ENCODE measurements around the gene PLIN1. TPM values are rescaled to one million over a fixed set of nuclear protein-coding genes. Genes with fewer than 3 reads are reported as not detected.

PLIN1 gene
- total RNA-seq, 1 donor from 2014 or later = 1.6 TPM

DNA sequence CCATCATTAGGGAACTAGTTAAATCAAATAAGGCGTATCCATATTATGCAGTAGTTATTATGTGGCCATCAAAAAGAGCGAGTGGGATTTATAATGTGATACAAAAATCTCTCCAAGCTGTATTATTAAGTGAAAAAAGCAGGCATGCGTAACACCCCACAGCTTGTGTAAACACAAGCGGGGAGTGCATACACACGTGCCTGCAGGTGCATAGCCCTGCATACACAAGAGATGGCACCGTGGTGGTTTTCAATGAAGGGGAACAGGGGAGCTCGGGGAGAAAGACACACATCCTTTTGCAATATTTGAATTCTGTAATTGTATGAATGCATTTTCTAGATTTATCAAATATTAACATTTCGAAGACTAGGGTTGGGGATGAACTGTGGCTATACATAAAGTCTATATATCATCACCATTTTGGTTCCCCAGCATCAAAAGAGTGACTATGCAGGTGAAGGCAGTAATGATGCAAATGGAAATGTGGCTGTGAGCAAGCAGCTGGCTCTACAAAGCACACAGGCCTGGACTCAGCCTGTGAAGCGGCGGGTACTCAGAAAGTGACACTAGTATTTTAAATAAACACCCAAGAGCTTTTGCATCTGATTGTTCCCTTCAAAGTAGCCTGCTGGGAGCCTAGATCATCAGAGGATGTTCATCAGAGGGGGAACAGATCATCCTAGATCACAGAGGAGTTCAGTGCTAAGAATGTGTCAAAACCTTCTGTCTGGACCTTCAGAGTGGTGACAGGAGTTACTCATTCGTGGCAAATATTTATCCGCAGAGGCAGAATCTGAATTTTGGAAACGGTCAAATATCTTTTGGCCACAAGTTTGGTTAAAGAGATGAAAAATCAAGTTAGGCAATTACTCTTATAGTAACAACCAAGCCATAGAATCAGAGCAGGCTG is 14.5 kb downstream of the PLIN1 start:
- Histone ChIP-seq H3K27ac (replicated peaks) (peak overlapping the region; percentile 87), H3K4me3 (peak overlapping the region; percentile 64), H3K9me3 (replicated peaks) (no peaks in the 10 kb centered on the region), H3K27me3 (ENCODE audit: low read depth) (no peaks in the 10 kb centered on the region), H3K36me3 (no peaks in the 10 kb centered on the region), H3K4me1 (peaks cover 32% of the 10 kb centered on the region)
- intact Hi-C loops (cut with micrococcal nuclease) = no loop called here
- TF ChIP-seq, protein P1, sequence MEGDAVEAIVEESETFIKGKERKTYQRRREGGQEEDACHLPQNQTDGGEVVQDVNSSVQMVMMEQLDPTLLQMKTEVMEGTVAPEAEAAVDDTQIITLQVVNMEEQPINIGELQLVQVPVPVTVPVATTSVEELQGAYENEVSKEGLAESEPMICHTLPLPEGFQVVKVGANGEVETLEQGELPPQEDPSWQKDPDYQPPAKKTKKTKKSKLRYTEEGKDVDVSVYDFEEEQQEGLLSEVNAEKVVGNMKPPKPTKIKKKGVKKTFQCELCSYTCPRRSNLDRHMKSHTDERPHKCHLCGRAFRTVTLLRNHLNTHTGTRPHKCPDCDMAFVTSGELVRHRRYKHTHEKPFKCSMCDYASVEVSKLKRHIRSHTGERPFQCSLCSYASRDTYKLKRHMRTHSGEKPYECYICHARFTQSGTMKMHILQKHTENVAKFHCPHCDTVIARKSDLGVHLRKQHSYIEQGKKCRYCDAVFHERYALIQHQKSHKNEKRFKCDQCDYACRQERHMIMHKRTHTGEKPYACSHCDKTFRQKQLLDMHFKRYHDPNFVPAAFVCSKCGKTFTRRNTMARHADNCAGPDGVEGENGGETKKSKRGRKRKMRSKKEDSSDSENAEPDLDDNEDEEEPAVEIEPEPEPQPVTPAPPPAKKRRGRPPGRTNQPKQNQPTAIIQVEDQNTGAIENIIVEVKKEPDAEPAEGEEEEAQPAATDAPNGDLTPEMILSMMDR (IDR thresholded peaks at IDR 0.05; ENCODE audit: borderline replicate concordance) = no peak
- no peak for DNase-seq

GRCh38 chr15:89662893-89663626 is 16.1 kb downstream of the PLIN1 start:
- Histone ChIP-seq H3K9me3 (replicated peaks) (no peaks in the 10 kb centered on the region), H3K4me3 (no peak overlapping the region), H3K27me3 (ENCODE audit: low read depth) (no peaks in the 10 kb centered on the region), H3K36me3 (no peaks in the 10 kb centered on the region), H3K4me1 (peaks cover 32% of the 10 kb centered on the region), H3K27ac (replicated peaks) (peak overlapping the region; percentile 78)
- peak; percentile 74 for DNase-seq
- intact Hi-C loops (cut with micrococcal nuclease) = no loop called here
- TF ChIP-seq, protein P1 (IDR thresholded peaks at IDR 0.05; ENCODE audit: borderline replicate concordance) = peak; percentile 9

- H3K36me3 ChIP-seq = no peaks in the 10 kb centered on the region
- H3K4me1 ChIP-seq = peaks cover 33% of the 10 kb centered on the region
- H3K27me3 ChIP-seq (ENCODE audit: low read depth) = peaks cover 2% of the 10 kb centered on the region
- TF ChIP-seq, protein P1 (IDR thresholded peaks at IDR 0.05; ENCODE audit: borderline replicate concordance) = no peak
- H3K9me3 ChIP-seq (replicated peaks) = no peaks in the 10 kb centered on the region
- H3K27ac ChIP-seq (replicated peaks) = no peak overlapping the region
- H3K4me3 ChIP-seq = no peak overlapping the region
- intact Hi-C loops (cut with micrococcal nuclease) = no loop called here
- no peak for DNase-seq
Measured at GRCh38 chr15:89660556-89660955, 18.6 kb downstream of the PLIN1 start.

GRCh38 chr15:89659295-89659694 is 19.9 kb downstream of the PLIN1 start:
- H3K4me3 ChIP-seq = no peak overlapping the region
- peaks cover 14% of the 10 kb centered on the region for H3K27me3 ChIP-seq (ENCODE audit: low read depth)
- H3K9me3 ChIP-seq (replicated peaks) = no peaks in the 10 kb centered on the region
- TF ChIP-seq, protein P1 (IDR thresholded peaks at IDR 0.05; ENCODE audit: borderline replicate concordance) = no peak
- no peak for DNase-seq
- peaks cover 34% of the 10 kb centered on the region for H3K4me1 ChIP-seq
- H3K36me3 ChIP-seq = no peaks in the 10 kb centered on the region
- H3K27ac ChIP-seq (replicated peaks) = no peak overlapping the region
- intact Hi-C loops (cut with micrococcal nuclease) = no loop called here

DNA sequence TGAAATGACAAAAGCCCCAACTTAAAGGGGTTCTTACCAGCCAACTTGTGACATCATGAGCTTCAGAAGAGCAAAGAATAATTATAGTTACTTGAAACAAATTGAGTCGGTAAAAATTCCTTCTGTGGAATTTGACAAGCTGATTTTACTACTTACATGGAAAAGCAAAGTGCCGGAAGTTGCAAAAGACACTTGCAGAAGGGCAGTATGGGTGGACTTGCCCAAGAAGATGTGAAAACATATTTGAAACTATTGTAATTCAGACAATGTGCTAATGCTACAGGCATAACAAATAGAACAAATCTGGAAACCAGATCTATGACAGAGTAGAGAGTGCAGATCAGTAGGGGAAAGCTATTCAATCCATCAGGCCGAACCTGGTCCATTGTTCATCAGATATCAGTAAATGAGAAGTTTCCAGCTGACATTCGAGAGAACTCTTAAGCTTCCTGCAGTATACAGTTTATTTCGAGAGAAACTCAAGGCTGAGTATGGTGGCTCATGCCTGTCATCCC is 21.4 kb downstream of the PLIN1 start:
- peaks cover 29% of the 10 kb centered on the region for H3K4me1 ChIP-seq
- no peak overlapping the region for H3K27ac ChIP-seq (replicated peaks)
- no peaks in the 10 kb centered on the region for H3K36me3 ChIP-seq
- no peak overlapping the region for H3K4me3 ChIP-seq
- peaks cover 16% of the 10 kb centered on the region for H3K27me3 ChIP-seq (ENCODE audit: low read depth)
- DNase-seq = no peak
- TF ChIP-seq, protein P1 (IDR thresholded peaks at IDR 0.05; ENCODE audit: borderline replicate concordance) = no peak
- no peaks in the 10 kb centered on the region for H3K9me3 ChIP-seq (replicated peaks)
- intact Hi-C loops (cut with micrococcal nuclease) = no loop called here
